Activated naive CD8-positive, alpha-beta T cell treated with anti-CD3 and anti-CD28 coated beads for 36 hours (primary cell): ENCODE results near the gene ZNF710. TPM values are rescaled to one million over a fixed set of nuclear protein-coding genes. Genes with fewer than 3 reads are reported as not detected.

Source experiments
- DNase-seq: peaks from one replicate; pipeline ENCODE4 v3.0.0; 2021
- H3K27ac Mint-ChIP-seq: one replicate; pipeline ENCODE4 v1.8.0; 2022; ENCODE audit warnings: mild to moderate bottlenecking, moderate library complexity, mixed read lengths
- H3K27me3 Mint-ChIP-seq: one replicate; pipeline ENCODE4 v1.8.0; 2022; ENCODE audit warnings: mild to moderate bottlenecking, mixed read lengths
- H3K36me3 Mint-ChIP-seq: one replicate; pipeline ENCODE4 v1.8.0; 2021; ENCODE audit warnings: mild to moderate bottlenecking, mixed read lengths
- H3K4me1 Mint-ChIP-seq: one replicate; pipeline ENCODE4 v1.8.0; 2021; ENCODE audit warnings: mixed read lengths
- H3K4me3 Mint-ChIP-seq: one replicate; pipeline ENCODE4 v1.8.0; 2022; ENCODE audit warnings: mild to moderate bottlenecking, moderate library complexity, mixed read lengths
- H3K9me3 Mint-ChIP-seq: one replicate; pipeline ENCODE4 v1.8.0; 2022; ENCODE audit warnings: mixed read lengths
- total RNA-seq, 2 experiments: library from RNA; stranded (reverse); gene quantifications; one replicate each; pipeline ENCODE4 v1.2.3, GENCODE V29; 2021

Gene ZNF710
- total RNA-seq, 2 experiments from 2014 or later = 17.8 to 17.9 TPM

DNA sequence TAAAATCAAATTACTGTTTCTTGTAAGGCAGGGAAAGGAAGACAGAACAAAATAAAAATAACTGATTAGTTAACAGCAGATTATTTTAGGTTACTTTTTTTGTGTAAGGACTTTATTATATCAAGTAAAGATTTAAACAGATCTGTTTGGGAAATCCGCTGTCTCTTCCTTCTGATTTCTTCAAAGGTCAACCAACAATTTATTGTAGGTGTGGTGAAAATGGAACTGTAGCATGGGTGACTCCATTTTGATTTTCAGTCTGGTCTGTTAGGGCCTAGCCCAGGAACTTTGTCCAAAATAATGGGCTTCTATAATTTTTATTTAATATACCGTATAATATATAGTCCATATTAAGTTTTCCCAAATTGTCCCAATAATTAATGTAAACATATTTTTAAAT is 114.7 kb downstream of the ZNF710 start:
- Mint-ChIP-seq H3K4me1 (no peaks in the 10 kb centered on the region), H3K27ac (no peak overlapping the region), H3K9me3 (peaks cover 12% of the 10 kb centered on the region), H3K27me3 (no peaks in the 10 kb centered on the region), H3K36me3 (no peaks in the 10 kb centered on the region), H3K4me3 (no peak overlapping the region)
- no peak for DNase-seq

DNA sequence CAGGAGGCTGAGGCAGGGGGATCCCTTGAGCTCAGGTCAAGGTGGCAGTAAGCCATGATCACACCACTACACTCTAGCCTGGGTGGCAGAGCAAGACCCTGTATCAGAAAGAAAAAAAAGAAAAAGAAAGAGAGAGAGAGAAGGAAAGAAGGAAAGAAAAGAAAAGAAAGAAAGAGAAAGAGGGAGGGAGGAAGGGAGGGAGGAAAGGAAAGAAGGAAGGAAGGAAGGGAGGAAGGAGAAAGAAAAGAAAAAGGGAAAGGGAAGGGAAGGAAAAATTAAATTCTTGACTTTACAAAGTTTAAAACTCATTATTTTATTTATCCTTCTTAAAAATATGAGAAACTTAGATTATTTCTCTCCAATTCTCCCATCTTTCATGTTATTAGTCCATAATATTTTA is 118.2 kb downstream of the ZNF710 start:
- no peak overlapping the region for H3K27ac Mint-ChIP-seq
- H3K27me3 Mint-ChIP-seq = no peaks in the 10 kb centered on the region
- DNase-seq = no peak
- H3K9me3 Mint-ChIP-seq = peaks cover 7% of the 10 kb centered on the region
- no peaks in the 10 kb centered on the region for H3K4me1 Mint-ChIP-seq
- no peaks in the 10 kb centered on the region for H3K36me3 Mint-ChIP-seq
- H3K4me3 Mint-ChIP-seq = no peak overlapping the region

DNA sequence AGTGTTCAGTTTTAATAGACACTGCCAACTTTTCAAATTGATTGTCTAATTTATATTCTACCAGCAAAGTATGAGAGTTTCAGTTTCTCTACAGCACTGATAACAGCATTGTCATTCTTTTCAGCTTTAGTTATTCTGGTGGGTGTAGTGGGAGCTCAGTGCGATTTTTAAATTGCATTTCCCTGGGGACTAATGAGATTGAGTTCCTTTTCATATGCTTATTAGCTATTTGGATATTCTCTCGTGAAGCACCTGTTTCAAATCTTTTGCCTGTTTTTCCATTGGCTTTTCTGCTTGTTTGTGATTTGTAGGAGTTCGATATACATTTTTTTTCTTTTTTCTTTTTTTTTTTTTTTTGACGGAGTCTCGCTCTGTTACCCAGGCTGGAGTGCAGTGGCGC is 120.0 kb downstream of the ZNF710 start:
- no peaks in the 10 kb centered on the region for H3K27me3 Mint-ChIP-seq
- H3K36me3 Mint-ChIP-seq = no peaks in the 10 kb centered on the region
- no peaks in the 10 kb centered on the region for H3K4me1 Mint-ChIP-seq
- no peak for DNase-seq
- no peaks in the 10 kb centered on the region for H3K9me3 Mint-ChIP-seq
- no peak overlapping the region for H3K27ac Mint-ChIP-seq
- H3K4me3 Mint-ChIP-seq = no peak overlapping the region

DNA sequence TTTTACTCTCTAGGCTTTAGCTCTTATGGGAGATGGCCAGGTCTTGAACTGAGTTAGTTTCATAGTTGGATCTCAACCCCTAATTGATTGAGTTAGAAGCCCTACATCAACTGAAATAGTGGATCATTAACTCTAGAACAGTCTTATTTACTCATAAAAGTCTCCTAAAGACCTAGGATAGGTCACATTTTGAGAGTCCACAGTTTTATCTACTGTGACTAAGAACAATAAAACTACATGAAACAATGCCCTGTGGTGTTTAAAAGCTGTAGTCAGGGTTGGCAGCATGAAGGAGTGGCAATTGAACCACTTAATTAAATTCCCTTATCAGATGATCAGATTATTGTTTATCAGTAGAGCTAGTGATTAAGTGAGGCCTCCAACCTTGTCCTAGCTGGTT is 123.4 kb downstream of the ZNF710 start:
- Mint-ChIP-seq H3K4me3 (no peak overlapping the region), H3K36me3 (no peaks in the 10 kb centered on the region), H3K9me3 (no peaks in the 10 kb centered on the region), H3K27ac (no peak overlapping the region), H3K27me3 (no peaks in the 10 kb centered on the region), H3K4me1 (no peaks in the 10 kb centered on the region)
- DNase-seq = no peak

DNA sequence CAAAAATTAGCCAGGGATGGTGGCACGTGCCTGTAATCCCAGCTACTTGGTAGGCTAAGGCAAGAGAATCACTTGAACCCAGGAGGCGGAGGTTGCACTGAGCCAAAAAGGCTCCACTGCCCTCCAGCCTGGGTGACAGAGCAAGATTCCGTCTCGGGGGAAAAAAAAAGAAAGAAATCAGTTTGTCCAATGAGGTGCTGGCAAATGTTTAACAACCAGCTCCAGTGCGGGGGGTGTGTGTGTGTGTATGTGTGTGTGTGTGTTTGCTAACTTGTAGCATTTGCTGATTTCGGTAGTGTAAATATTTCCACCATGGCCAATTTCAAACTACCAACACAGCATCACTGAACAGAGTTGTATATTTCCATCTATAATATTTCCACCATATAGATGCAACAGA is 124.9 kb downstream of the ZNF710 start:
- Mint-ChIP-seq H3K4me3 (no peak overlapping the region), H3K27me3 (no peaks in the 10 kb centered on the region), H3K9me3 (no peaks in the 10 kb centered on the region), H3K36me3 (no peaks in the 10 kb centered on the region), H3K27ac (no peak overlapping the region), H3K4me1 (no peaks in the 10 kb centered on the region)
- DNase-seq = no peak

DNA sequence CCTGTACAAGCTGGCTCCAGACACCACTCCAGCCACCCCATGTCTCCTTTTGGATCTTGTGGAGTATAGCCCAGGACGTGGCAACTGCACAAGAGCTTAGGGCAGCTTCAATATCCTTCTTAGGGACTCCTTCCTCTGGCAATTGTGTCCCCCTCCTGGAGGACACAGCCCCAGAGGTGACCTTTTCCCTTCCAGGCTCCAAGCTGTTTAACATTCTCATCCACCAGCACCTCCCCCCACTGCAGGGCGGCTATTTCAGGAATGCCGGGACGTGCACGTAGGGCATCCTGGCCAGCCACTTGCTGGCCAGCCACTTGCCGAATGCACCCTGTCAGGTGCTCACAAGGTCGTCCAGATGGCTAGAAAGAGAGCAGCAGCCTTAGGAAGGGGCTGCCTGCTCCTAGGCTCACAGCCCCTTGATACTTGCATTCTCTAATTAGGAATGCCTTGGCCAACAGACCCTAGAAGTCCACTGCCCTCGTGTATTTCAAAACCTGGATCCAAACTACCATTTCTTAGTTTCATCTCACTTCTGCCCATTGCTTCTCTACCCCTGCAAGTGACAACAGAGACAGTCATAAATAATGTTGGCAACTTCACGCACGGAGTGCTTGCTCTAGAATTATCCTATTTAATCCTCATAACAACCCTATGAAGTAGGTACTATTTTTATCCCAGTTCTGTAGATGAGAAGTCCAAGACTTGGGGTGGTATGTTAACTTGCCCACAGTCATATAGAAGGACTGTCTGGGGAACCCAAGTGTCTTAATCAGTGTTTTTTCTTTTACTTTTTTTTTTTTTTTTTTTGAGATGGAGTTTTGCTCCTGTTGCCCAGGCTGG is 125.7 kb downstream of the ZNF710 start:
- no peak overlapping the region for H3K4me3 Mint-ChIP-seq
- no peak for DNase-seq
- H3K36me3 Mint-ChIP-seq = no peaks in the 10 kb centered on the region
- H3K9me3 Mint-ChIP-seq = no peaks in the 10 kb centered on the region
- no peaks in the 10 kb centered on the region for H3K27me3 Mint-ChIP-seq
- no peak overlapping the region for H3K27ac Mint-ChIP-seq
- no peaks in the 10 kb centered on the region for H3K4me1 Mint-ChIP-seq

DNA sequence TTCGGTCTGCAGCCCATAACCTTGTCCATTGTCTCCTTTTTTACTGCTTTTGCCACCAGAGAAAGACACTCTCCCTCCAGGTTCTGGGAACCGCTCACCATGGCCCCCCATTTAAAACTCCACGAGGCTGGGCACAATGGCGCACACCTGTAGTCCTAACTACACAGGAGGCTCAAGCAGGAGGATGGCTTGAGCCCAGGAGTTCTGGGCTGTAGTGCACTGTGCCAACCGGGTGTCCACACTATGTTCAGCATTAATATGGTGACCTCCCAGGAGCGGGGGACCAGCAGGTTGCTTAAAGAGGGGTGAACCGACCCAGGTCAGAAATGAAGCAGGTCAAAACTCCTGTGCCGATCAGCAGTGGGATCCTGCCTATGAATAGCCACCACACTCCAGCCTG is 129.2 kb downstream of the ZNF710 start:
- no peak for DNase-seq
- Mint-ChIP-seq H3K9me3 (no peaks in the 10 kb centered on the region), H3K36me3 (no peaks in the 10 kb centered on the region), H3K27me3 (no peaks in the 10 kb centered on the region), H3K4me1 (no peaks in the 10 kb centered on the region), H3K4me3 (no peak overlapping the region), H3K27ac (no peak overlapping the region)

Other genes starting within 250 kb of the ZNF710 start
- gene MESP2, start 225.0 kb upstream of the ZNF710 start, total RNA-seq = not detected
- under 1 TPM in 1 of 2 experiments, not detected in 1; 0.27 TPM for gene ANPEP, start 186.5 kb upstream of the ZNF710 start, total RNA-seq
- gene AP3S2, start 107.3 kb upstream of the ZNF710 start, total RNA-seq = 10 to 100 TPM; 16.2 to 20.8 TPM
- not detected for gene ARPIN, start 88.4 kb upstream of the ZNF710 start, total RNA-seq
- gene IDH2, start 101.1 kb downstream of the ZNF710 start, total RNA-seq = 100 to 1,000 TPM; 148 to 157 TPM
- 1 to 10 TPM; 3.0 to 4.1 TPM for gene SEMA4B, start 200.0 kb downstream of the ZNF710 start, total RNA-seq
- gene CIB1, start 232.6 kb downstream of the ZNF710 start, total RNA-seq = 100 to 1,000 TPM; 181 to 190 TPM
- gene GDPGP1, start 232.9 kb downstream of the ZNF710 start, total RNA-seq = 10 to 100 TPM in 1 of 2 experiments, 1 to 10 TPM in 1; 8.3 to 11.8 TPM
- under 1 TPM; 0.41 to 0.54 TPM for gene TTLL13, start 248.2 kb downstream of the ZNF710 start, total RNA-seq